ENCODE measurements around the gene DOCK9.

DOCK9 gene

DNA sequence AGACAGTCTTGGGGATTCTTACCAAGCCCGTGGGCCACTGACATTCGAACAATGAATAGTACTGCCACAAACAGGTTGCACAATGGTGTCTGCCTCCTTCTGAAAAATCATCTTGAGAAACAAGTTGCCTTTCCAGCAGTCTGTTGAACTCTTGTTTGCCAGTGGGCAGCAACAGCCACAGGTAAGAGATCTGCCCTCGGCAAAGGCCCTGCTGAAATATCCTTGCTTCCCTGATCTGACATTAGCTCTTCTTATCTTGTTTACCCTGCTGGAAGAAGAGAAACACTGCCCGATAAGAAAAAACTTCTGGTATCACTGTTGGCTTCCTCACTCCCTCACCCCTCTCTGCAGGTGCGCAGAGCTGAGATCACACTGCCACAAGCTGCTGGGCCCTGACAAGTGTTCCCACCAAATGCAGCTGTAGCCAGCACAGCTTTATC, 2.0 kb downstream of the DOCK9 start:
- peak; percentile 43 for DNase-seq (ENCODE audit: low spot score)

DNA sequence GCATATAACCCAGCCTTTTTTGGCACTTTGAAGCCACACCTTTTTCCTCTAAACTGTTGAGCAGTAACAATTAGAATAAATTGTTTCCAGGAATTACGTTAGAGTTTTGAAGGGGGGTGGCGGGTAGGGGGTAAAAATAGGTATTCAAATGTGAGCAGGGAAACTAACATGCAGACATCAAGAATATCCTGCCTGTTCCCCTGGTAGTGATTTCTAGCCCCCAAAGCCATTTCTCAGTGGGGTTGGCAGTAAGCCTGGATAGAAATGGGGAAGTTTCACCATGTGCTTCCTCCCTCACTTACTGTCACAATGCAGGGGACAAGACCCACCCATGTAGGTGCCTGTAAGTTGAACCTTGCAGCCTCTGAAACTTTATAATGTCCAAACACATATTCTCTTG, 3.8 kb downstream of the DOCK9 start:
- no peak for DNase-seq (ENCODE audit: low spot score)

DNA sequence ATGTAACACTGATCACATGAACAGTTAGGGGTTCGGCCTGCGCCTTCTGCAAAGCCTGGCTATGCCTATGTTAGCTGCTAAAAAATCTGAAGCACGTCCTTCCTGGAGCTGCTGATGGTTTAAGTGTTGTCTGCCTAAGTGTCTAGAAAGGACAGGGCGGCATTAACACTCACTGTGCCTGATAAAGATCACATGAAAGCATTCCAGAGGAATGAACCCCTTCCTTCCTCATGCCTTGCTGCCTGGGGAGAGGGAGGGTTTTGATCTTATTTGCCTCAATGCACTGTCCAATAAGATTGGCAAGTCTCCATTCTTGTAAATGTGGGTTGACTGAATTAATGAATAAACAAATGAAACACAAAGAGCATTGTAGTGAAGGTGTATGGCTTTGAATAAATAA, 5.2 kb downstream of the DOCK9 start:
- peak; percentile 85 for DNase-seq (ENCODE audit: low spot score)

DNA sequence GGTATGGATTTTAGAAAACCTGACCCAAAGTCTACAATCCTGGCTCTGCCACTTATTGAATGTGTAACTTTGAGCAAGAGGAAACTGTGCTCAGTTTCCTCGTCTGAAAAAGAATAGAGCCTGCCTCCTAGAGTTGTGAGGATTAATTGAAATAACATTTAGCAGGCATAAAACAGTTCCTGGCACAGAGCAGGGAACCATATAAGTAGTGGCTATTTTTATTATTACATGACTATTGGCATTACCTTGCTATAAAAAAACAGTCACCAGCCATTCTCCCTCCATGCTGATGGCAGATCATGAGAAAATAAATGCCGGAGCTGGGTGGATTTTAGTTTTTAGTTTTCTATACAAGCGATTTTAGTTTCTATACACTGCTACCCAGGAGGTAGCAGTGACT, 5.8 kb downstream of the DOCK9 start:
- peak; percentile 41 for DNase-seq (ENCODE audit: low spot score)

DNA sequence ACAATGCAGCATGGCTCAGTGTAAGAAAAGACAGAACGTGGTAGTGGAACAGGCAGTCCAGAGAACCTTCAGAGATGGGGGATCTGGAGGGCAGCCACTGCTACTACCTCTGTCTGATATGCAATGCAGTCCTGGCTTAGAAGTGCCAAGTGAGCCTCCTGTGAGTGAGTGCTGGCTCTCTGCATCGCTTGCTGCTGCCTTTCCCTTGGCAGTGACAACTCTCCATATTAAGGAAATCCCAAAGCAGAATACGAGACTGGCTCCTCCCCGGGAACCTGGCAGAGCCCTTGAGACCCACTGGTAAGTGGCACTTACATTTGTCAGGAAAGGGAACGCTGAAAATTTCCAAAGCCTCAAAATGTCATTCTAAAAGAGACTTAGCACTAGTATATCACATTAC, 7.5 kb downstream of the DOCK9 start:
- no peak for DNase-seq (ENCODE audit: low spot score)

DNA sequence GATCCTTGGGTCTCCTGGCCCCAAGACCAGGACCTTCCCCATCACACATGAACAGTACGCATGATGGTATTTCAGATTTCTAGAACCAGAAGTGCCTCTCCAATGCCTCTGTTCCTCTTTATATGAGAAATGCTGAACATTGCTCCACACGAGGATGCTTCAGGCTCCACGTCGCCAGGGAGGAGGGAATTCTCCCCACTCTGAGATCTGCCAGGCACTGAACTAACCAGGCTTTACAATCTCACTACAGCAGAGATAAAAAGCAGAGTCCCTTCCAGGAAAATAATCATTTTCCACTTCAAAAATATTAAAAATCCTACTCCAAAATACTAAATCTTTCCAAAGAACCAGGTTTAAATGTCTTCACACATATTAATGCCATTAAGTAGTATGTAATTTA, 10.4 kb downstream of the DOCK9 start:
- no peak for DNase-seq (ENCODE audit: low spot score)

DNA sequence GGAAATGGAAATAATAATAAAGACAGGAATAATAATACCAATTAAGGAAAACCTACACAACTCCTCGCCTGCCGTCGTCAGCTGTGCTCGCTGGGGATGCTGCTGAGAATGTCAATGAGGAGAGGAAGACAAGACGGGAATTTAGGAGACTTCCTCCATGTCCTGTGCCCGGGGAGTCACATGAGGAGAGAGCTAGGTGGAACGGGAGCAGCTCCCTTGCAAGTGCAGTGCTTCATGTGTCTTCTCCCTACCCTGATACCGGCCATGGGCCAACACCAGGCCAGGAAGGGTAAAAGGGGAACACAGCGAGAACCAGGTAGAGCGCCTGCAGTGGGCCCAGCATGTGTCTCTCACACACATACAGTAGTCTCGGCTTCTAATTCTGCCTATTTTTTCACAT, 11.8 kb downstream of the DOCK9 start:
- peak; percentile 56 for DNase-seq (ENCODE audit: low spot score)

DNA sequence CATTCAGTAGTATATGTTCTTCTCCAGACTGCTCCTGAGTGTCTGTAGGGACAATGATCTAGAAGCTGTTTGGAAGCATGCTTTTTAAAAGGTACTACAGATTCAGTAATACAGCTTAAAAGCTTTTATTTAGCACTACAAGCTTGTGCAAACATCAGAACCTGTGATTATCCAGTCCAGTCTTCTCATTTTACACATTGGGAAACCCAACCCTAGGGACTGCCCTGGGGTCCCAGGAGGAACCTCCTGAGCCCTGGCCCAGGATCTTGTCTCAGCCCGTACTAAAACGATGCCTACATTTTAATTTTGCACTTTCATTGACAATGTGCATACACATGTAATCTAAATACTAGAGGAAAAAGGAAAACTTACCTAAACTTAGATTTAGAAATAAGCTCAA, 12.5 kb downstream of the DOCK9 start:
- DNase-seq (ENCODE audit: low spot score), result no peak

DNA sequence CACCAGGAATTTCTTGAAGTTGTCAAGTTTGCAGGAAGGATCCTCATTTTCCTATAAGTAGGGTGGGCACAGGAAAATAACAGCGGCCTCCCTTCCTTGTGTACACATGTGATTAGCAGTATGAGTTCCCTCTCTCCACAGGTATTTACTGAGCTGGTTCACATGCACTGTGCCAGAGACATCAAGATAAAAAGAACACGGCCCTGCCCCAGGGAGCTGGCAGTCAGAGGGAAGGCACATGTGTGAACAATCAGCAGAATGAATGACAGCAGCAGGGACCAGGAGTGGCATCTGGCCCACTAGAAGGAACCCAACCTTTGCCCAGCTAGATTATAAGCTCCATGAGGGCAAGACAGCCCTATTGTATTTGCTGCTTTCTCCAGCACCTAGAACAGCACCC, 13.9 kb downstream of the DOCK9 start:
- no peak for DNase-seq (ENCODE audit: low spot score)

DNA sequence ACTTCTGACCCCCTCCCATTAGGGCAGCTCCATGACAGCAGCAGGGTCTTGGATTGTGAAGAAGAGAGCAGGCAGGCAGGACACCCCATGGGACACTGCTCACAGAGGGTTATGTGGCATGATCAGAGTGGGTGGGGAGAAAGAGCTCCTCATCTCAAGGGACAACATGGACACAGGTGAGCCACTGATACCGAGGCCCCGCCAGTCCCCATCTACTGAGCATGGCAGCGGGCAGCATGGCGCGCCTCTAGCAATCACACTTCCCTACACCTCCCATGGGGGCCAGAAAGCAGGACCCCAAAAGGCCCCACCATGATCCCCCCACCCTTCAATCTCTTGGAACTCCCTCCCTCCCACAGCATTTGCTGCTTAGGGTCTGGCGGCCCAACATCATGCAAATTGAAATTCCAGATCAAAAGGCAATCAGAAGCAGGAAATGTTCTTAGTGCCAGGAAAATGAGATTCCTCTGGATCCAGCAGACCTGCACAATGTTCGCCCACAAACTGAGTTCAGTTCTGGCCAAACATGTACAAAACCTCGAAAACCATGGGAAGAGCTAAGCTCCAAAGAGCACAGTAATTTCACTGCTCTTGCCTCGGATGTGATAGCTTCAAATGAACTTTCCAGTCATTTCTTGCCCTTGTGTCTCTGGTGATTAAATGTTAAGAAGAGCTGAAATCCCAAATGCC, 14.8 kb downstream of the DOCK9 start:
- DNase-seq (ENCODE audit: low spot score), result no peak

DNA sequence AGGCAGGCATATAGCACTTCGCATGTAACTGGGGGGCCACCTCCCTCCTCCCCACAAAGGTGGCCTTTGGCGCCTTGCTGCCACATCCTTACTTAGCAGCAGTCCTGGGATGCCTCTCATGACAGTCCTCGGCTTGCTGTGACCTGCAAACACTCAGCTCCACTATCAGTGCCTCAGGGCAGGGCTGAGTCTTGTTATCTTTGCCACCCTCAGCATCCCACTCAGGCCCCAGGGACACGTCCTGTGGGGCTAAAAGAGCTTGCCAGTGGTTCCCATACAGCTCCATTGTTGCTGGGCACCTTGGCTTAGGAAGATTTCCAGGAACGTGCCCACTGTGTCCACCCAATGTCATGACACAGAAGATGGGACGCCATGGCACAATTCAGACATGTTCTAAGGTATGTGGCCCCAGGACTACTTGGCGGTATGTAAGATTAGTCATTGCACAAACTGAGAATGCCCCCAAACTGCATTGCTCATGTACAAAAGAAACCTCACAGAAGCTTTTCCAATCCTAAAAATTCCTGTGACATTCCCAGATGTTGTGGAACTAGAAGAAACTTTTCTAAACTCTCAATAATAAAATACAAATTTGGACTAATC, 16.3 kb downstream of the DOCK9 start:
- no peak for DNase-seq (ENCODE audit: low spot score)

DNA sequence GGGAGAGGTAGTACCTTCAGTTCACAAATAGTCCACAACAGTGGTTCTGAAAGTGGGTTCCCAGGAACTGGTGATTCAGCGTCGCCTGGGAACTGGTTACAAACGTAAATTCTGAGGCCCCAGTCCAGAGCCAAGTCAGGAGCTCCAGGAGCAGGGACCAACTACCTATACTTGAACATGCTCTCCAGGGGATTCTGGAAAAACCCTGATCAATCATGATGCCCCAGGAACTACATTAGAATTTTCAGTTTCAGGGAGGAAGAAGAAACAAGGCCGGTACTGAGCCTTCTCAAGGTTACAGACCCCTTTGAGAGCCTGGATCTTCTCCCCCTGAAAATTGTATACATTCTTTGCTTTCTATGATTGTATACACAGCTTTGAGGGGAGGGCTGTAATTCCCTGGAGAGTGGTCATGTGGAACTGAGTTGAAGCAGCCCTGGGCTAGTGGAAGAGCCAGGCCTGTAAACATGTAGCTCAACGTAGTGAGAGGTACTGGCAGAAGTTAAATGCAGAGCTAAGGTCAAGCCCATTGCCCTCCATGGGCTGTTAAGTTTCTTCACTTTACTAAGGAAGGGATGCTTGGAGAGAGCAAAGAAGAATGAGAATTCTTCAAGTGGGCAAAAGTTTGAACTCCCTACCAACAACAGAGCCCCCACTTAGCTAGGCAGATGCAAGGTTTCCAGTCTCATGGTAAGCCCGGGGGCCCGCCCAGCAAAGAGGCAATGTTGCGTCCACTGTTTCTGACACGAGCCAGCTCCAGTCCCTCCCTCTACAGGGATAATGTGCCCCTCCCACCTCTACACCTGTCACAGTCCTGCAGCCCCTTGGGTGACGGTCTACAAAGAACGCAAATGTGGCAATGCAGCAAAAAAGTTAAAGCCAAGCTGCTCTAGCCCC, 17.0 kb downstream of the DOCK9 start:
- no peak for DNase-seq (ENCODE audit: low spot score)

DNA sequence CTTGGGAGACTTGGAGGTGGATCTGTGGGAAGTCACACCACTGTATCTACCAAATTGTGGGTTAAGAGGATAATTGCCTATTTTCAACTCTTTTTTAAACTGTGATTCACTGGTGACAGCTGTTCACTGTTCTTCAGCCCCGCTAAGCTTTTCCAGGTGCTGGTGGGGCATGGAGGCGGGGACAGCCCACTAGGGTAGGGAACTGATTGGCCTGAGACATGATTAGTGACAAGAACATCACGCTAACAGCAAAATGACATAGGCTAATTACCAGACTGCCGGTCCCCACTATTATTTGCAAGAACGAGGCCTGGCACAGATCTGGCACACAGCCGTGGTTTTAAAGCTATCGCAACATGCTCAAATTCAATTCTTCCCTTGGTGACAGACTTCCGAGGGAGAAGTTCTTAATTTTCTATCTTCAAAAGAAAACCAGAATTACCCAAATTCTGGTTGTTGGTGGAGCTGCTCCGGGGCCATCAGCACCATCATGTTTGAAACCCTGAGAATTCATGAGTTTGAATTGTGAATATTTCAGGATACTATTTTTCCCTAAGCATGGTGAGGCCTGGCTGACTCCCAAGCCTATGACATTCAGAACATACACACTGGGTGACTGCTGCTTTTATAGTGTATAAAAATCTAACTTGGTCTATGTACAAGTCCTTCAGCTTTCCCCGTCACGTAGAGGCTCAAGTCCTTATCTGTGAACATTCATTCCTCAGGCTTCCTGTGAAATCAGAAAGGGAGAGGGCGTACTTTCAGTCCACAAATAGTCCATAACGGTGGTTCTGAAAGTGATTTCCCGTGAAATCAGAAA, 17.9 kb downstream of the DOCK9 start:
- DNase-seq (ENCODE audit: low spot score), result no peak

DNA sequence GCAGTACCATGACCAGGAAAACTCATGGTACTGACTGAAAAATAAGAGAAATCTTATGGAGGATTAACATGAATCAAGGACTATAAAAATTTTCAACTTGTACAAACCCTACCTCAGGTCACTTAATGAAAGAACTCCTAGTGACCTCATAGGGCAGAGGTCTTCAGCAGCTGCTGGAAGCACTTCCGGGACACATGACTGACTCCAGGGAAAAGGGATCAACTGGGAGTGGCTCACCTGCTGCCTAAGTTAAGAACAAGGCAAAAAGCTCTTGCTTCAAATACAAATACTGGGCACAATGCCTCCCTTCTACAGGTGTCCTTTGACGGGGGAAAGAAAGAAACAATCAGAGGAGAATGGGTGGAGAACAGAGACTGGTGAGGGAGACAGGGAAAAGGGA, 18.6 kb downstream of the DOCK9 start:
- no peak for DNase-seq (ENCODE audit: low spot score)

DNA sequence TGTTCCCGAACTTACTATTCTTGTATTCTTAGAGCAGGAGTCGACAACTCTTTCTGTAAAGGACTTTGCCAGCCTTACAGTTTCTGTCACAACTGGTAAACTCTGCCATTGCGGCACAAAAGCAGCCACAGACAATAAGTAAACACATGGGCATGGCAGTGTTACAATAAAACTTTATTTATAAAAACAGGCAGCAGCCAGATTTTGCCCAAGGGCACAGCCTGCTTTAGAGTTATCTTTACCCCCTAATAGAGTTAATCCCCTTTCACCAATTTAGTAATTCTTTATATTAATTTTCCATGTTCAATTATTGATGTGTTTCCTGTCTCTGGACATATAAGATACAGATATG, 19.4 kb downstream of the DOCK9 start:
- no peak for DNase-seq (ENCODE audit: low spot score)

DNA sequence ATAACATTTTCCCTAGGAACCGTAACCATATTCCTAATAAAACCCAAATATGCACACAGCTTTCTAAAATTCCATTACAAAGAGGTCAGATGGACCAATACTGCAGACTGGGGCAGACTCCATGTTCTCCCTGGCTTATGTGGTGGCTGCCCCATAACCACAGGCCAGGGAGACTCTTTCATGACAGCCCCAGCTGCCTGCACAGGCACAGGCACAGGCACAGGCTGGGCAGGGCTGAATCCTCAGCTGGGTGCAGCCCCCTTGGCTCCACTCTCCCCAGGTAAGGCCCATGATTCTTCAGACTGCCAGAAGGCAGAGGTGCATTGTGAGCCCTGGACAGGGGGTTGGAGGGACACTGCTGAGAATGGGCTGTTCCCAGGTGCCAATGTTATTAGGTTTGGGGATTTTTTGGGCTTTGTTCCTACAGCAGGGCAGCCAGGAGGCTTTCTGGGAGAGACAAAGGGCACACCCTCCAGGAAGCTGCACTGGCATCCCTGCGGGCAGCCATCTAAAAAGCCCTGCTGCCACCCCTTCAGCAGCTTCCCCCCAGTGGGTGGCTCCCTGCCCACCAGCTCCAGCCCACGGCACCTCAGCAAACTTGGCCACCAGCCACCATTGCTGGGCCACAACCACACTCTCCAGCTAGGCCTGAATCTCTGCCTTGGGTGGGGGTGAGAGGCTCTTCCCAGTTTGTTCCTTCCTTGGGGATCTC, 20.0 kb downstream of the DOCK9 start:
- no peak for DNase-seq (ENCODE audit: low spot score)

DNA sequence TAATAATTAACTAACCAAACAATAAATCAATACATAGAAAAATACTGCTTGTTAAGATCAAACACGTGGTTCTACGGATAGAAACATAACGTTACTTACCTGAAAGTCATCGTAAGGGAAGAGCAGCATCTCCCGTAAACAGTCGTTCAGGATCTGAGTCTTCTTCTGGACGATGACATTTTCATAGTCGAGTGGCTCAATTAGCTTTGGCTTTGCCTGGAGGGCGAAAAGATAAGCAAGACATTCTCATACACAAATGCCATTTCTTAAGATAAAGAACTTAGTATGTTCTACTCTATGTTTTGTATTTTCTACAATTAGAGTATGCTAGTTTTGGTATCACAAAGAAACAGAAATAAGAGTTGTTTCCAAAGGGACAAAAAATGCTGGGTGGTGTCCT, 22.5 kb downstream of the DOCK9 start:
- no peak for DNase-seq (ENCODE audit: low spot score)

DNA sequence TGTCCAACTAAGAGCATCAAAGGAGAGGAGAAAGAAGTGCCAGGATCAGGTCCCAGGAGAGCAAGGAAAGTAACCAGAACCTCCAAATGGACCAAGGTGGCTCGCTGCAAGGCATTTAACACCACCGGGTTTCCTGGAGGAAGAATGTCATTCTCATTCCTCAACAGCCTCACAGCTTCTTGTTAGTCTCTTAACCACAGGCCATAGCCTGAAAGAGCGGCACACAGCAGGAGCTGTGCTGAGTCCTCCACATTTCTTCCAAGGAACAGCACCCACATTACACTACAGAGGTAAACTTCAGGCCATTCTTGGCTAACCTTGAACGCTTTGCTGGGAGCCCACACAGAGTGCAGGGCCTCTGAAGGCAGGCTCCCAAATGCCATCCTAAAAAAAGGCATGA, 23.6 kb downstream of the DOCK9 start:
- no peak for DNase-seq (ENCODE audit: low spot score)

DNA sequence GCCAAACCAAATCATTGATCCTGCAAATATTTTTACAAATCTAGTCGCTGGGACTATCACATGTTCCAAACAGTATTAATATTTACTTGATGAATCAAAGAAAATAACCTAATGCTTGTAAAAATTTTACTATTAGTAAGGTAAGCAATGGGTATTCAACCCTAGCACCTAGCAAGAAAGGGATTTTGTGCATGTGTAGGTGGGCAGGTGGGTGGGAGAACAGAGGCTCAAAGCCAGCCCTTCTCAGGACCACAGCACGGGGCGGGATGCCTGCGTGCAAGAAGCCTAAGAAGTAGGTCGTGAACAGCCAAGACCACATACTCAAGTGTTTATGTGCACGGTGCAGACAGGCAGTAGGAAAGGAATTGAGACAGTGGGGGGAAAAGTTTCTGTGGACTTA, 26.6 kb downstream of the DOCK9 start:
- no peak for DNase-seq (ENCODE audit: low spot score)

DNA sequence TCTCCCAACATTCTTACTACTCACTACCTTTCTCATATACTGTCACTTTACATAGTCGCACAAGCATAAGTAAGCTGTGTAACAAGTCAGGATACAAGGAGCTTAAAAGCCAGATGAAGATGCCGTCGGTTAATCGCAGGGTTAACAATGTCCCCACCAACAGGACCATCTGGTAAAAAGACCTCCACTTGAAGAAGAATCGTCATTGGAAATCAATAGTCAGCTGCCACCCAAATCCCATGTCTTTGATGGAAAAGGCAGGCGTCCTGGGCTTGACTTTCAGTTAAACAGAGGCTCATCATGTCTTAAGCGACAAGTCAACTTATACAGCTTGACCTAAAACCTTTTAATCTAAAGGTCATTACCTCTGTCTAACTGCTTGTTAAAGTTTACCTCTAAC, 27.2 kb downstream of the DOCK9 start:
- DNase-seq (ENCODE audit: low spot score), result no peak

DNA sequence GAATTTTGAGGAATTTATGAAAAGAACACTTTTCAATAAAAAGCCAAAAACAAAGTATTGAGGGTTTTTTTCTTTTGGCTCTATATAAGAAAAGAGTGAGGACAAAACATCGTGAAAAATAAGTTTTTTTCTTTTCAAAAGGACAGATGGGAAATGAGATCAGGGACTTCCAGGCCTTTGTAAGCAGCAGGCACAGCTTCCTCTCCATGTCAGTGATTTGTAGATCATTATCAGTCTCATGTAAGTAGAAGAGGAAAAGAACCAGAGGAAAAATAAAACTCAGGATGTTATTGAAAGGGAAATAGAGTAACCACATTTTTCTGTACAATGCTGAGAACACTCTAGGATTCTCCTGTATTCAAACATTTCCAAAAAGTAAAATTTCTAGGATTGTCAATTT, 29.9 kb downstream of the DOCK9 start:
- DNase-seq (ENCODE audit: low spot score), result no peak

Measured in pons (tissue), 1 donor.